Colonic mucosa (tissue), 4 donors: ENCODE data around the gene WDR44. TPM values are rescaled to one million over a fixed set of nuclear protein-coding genes. Genes with fewer than 3 reads are reported as not detected.

Experiments used
- DNase-seq: peaks from one replicate; pipeline ENCODE4 v3.0.0-alpha.2; 2020
- H3K27ac ChIP-seq: fragments of 200-600 bp; one replicate; pipeline ENCODE4 v1.8.0; 2021
- H3K27me3 ChIP-seq: fragments of 200-600 bp; one replicate; pipeline ENCODE4 v1.8.0; 2021
- H3K36me3 ChIP-seq: fragments of 200-600 bp; one replicate; pipeline ENCODE4 v1.8.0; 2021
- H3K4me1 ChIP-seq: fragments of 200-600 bp; one replicate; pipeline ENCODE4 v1.8.0; 2021; ENCODE audit warnings: mild to moderate bottlenecking
- H3K4me3 ChIP-seq: fragments of 200-600 bp; one replicate; pipeline ENCODE4 v1.8.0; 2021
- H3K9ac ChIP-seq, 2 donors: one replicate each; pipeline ENCODE4 v1.7.0; 2013; ENCODE audit warnings: control low read depth in 2 of 2, low read depth in 2 of 2, low read length in 2 of 2
- H3K9me3 ChIP-seq: fragments of 200-600 bp; one replicate; pipeline ENCODE4 v1.8.0; 2021
- intact Hi-C: fragments of 100-400 bp; cut with DNase I; formaldehyde crosslinking; loops from one replicate; pipeline ENCODE4 v1.14.1; 2022
- total RNA-seq, 2 donors: library from RNA; stranded (reverse); fragmentation: NEBNext Ultra II Directional in 1 of 2; extraction: Animal tissue kit (Norgen Biotek cat#: 25700) in 1 of 2; gene quantifications; one replicate each; pipeline ENCODE4 v1.2.1, GENCODE V29; 2021
- TF ChIP-seq, protein P1 (sequence below): fragments of 200-600 bp; IDR thresholded peaks from one replicate; pipeline ENCODE4 v1.8.0; 2022; ENCODE audit warnings: antibody characterized with exemption, mild to moderate bottlenecking
- donor health status: healthy.
- donor health status: DM: no; HTN: no; CAD: no.
- donor health status: DM: no; HTN: no; CAD: no.

The WDR44 gene
- total RNA-seq, 2 donors from 2014 or later, result 8.0 to 13.4 TPM

GRCh38 chrX:118495061-118495921 is 149.4 kb downstream of the WDR44 start, which contains the start of gene DOCK11:
DOCK11 (plus strand) TSS chrX:118495815; CDS start chrX:118495972, 157 bp downstream.
- Histone ChIP-seq H3K27ac (peak within 1 kb of the TSS; percentile 79), H3K4me1 (no peaks in the 10 kb centered on the region), H3K9me3 (no peaks in the 10 kb centered on the region), H3K27me3 (peaks cover 4% of the 10 kb centered on the region), H3K4me3 (peak within 1 kb of the TSS; percentile 56), H3K36me3 (no peaks in the 10 kb centered on the region), H3K9ac (peak within 1 kb of the TSS; percentile 61 to 72)
- intact Hi-C loops, result no loop called here
- TF ChIP-seq, protein P1, sequence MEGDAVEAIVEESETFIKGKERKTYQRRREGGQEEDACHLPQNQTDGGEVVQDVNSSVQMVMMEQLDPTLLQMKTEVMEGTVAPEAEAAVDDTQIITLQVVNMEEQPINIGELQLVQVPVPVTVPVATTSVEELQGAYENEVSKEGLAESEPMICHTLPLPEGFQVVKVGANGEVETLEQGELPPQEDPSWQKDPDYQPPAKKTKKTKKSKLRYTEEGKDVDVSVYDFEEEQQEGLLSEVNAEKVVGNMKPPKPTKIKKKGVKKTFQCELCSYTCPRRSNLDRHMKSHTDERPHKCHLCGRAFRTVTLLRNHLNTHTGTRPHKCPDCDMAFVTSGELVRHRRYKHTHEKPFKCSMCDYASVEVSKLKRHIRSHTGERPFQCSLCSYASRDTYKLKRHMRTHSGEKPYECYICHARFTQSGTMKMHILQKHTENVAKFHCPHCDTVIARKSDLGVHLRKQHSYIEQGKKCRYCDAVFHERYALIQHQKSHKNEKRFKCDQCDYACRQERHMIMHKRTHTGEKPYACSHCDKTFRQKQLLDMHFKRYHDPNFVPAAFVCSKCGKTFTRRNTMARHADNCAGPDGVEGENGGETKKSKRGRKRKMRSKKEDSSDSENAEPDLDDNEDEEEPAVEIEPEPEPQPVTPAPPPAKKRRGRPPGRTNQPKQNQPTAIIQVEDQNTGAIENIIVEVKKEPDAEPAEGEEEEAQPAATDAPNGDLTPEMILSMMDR, result no peak
- DNase-seq, result peak; percentile 71

DNA sequence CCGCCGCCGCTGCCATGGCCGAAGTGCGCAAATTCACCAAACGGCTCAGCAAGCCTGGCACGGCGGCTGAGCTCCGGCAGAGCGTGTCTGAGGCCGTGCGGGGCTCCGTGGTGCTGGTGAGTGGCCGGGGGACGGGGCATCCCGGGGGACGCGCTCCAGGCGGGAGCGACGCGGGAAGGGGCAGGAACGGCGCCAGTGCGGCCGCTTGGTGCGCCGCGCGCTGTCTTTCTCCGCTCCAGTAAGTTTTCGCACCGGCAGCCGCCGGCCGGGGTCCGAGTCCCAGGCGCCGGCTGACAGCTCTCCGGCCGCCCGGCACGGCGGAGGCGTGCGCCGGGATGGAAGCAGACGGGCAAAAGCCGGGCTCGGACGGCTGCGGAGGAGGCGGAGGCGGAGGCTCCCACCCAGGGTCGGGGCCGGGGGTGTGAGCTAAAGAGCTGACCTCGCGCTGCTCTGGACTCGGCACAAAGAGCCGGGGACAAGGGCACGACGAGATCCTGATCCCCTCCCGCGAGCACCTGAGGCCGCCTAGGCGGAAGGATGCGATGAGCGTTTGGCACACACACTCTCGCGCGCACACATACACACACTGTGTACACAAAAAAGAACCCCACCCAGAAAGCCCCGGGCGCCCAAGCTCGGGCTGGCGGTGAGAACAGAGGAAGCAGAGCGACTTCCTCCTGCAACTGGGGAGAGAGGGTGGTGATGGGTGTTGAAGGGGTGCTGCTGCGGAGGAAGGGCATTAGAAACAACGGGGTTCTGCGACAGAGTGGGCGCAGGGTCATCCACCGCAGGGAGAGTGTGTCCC is 150.3 kb downstream of the WDR44 start:
- Histone ChIP-seq H3K4me1 (no peaks in the 10 kb centered on the region), H3K36me3 (no peaks in the 10 kb centered on the region), H3K27ac (peak overlapping the region; percentile 79), H3K9ac (peak overlapping the region; percentile 61 to 72), H3K9me3 (no peaks in the 10 kb centered on the region), H3K4me3 (peak overlapping the region; percentile 56), H3K27me3 (peaks cover 4% of the 10 kb centered on the region)
- intact Hi-C loops, result no loop called here
- DNase-seq, result peak; percentile 71
- TF ChIP-seq, protein P1, result no peak

GRCh38 chrX:118496763-118497079 is 150.8 kb downstream of the WDR44 start:
- Histone ChIP-seq H3K9ac (peak overlapping the region; percentile 61 to 70), H3K27ac (peak overlapping the region; percentile 79), H3K4me3 (peak overlapping the region; percentile 56), H3K9me3 (no peaks in the 10 kb centered on the region), H3K27me3 (peaks cover 4% of the 10 kb centered on the region), H3K4me1 (no peaks in the 10 kb centered on the region), H3K36me3 (no peaks in the 10 kb centered on the region)
- intact Hi-C loops, result no loop called here
- TF ChIP-seq, protein P1, result no peak
- no peak for DNase-seq

- DNase-seq, result no peak
- no peaks in the 10 kb centered on the region for H3K36me3 ChIP-seq
- H3K4me3 ChIP-seq, result no peak overlapping the region
- intact Hi-C loops, result no loop called here
- H3K9me3 ChIP-seq, result no peaks in the 10 kb centered on the region
- no peaks in the 10 kb centered on the region for H3K4me1 ChIP-seq
- H3K9ac ChIP-seq, result peak overlapping the region in 1 of 2 donors; percentile 12
- peaks cover 4% of the 10 kb centered on the region for H3K27me3 ChIP-seq
- TF ChIP-seq, protein P1, result no peak
- H3K27ac ChIP-seq, result no peak overlapping the region
These were observed 151.4 kb downstream of the WDR44 start for GRCh38 chrX:118497180-118497818.

- TF ChIP-seq, protein P1, result no peak
- Histone ChIP-seq H3K9me3 (no peaks in the 10 kb centered on the region), H3K9ac (no peak overlapping the region), H3K4me1 (no peaks in the 10 kb centered on the region), H3K27me3 (peaks cover 4% of the 10 kb centered on the region), H3K27ac (no peak overlapping the region), H3K4me3 (no peak overlapping the region), H3K36me3 (no peaks in the 10 kb centered on the region)
- intact Hi-C loops, result no loop called here
- DNase-seq, result no peak
These were observed 152.4 kb downstream of the WDR44 start for GRCh38 chrX:118498351-118498750.
